ENCODE data around the gene TOX2.

Gene TOX2

GRCh38 chr20:43992885-43993284 lies 78.2 kb downstream of the TOX2 start:
- FAIRE-seq = no peak
- DNase-seq (ENCODE audit: insufficient read length, low spot score) = no peak

GRCh38 chr20:43993560-43993959 lies 78.9 kb downstream of the TOX2 start:
- FAIRE-seq (no peak), DNase-seq (ENCODE audit: insufficient read length, low spot score) (no peak)

DNA sequence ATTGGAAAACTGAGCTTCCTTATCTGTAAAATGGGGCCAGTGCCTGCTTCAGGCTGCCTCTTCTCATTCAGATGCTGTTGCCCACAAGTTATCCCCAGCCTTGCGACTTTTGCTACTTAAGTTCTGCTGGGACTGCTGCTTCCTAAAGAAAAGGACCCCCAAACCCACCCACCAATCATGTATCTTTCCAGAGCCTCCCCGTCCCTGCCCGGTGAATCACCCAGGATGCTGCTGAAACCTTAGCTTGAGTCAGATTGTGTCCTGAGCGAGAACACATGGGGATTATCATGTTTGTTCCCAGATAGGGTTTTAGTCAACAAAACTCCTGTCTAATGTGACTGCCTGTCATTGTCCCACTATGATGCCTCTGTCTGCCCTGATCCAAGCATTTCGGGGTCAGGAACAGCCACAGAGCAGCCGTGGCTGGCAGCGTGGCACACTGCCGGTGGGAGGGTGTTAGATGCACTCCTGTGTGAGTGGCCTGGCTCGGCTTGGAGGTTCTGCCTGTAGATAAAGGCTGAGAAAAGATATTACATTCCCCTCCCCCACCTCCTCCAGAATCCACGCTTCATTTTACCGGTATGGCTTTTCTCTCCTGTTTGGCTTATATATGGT lies 79.9 kb downstream of the TOX2 start:
- peak; percentile 69 for FAIRE-seq

DNA sequence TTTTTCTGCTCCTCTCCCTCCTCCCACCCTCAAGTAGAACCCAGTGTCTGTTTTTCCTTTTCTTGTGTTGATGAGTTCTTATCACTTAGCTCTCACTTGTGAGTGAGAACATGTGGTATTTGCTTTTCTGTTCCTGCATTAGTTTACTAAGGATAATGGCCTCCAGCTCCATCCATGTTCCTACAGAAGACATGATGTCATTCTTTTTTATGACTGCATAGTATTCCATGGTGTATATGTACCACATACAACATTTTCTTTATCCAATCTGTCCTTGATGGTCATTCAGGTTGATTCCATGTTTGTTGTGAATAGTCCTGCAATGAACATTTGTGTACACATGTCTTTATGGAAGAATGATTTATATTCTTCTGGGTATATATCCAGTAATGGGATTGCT lies 81.0 kb downstream of the TOX2 start:
- DNase-seq (ENCODE audit: insufficient read length, low spot score) (no peak), FAIRE-seq (peak; percentile 36)

More for the DNA sequence above, 79.9 kb downstream of the TOX2 start:
- peak; percentile 53 for DNase-seq (ENCODE audit: insufficient read length, low spot score)

GRCh38 chr20:43996240-43996930 lies 81.7 kb downstream of the TOX2 start:
- DNase-seq (ENCODE audit: insufficient read length, low spot score) (no peak), FAIRE-seq (peak; percentile 60)

- peak; percentile 74 for FAIRE-seq
- DNase-seq (ENCODE audit: insufficient read length, low spot score) = no peak
Measured at GRCh38 chr20:43999848-44000247, 85.2 kb downstream of the TOX2 start.

DNA sequence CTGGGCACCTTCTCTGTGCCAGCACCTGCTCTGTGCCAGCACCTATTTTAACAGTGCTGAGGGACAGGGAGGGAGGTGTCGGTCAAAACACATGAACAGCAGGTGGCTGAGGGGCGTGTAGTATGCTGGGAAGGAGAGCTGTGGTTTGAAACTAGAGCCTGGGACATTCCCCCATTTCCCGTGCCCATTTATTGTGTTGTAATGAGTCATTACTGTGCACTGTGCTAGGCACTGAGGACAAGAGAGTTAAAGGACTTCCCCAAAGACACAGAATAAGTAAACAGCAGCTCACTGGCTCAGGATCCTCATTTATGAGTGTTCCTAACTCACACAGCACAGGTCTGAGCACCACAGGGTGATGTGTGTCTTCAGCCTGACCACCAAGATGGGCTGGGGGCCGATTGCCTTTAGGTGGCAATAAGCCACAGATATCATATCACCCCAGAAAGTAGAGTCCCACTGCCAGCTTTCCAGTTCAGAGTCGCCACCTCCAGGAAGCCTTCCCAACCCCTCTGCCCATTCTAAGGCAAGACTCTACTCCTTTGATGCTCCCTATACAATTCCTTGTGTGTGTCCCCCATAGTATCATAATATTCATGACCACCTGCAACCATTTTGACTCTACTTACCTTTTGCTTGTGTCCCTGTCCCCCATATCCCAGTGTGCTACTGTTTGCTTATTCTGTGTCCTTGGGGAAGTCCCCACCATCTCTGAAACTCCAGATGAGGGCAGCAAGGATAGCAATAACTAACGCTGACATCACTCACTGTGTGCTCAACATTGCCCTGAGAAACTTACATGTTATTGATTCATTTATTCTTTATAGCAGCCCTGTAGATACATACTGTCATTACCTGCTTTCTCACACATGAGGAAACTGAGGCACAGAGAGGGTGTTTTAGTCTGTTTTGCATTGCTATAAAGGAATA lies 87.3 kb downstream of the TOX2 start:
- FAIRE-seq (peak; percentile 84), DNase-seq (ENCODE audit: insufficient read length, low spot score) (no peak)

- peak; percentile 44 for FAIRE-seq
Measured at GRCh38 chr20:44002861-44003260, 88.2 kb downstream of the TOX2 start.

GRCh38 chr20:44003609-44004008 lies 89.0 kb downstream of the TOX2 start:
- peak; percentile 63 for FAIRE-seq
- no peak for DNase-seq (ENCODE audit: insufficient read length, low spot score)

More at GRCh38 chr20:44002861-44003260, 88.2 kb downstream of the TOX2 start:
- DNase-seq (ENCODE audit: insufficient read length, low spot score) = no peak

DNA sequence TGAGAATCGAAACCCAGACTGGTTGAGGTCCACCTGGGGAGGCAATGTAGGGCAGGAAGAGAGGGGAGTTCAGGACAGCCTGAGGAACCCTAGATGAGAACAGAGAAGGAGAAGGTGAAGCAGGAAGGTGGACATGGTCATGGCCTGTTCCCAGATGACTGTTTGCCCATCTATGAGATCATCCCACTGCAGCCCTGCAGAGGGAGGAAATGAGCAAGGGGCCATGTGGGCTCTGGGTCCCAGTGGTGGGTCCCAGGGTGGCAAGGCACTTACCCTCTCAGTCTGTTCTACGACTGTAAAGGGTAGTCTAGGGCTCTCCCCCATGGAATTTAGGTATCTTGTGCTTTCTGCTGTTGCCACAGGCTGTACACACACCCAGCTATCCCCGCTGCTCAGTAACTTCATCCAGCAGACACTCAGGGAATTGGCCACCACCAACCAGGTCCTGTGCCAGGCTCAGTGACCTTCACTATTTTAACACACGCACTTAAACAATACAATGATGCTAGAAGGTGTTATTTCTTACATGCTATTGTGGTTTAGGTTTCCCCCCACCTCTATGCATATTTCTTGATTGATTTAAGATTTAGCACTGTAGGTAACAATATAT lies 89.8 kb downstream of the TOX2 start:
- no peak for DNase-seq (ENCODE audit: insufficient read length, low spot score)
- peak; percentile 62 for FAIRE-seq

- FAIRE-seq = no peak
- no peak for DNase-seq (ENCODE audit: insufficient read length, low spot score)
Measured at GRCh38 chr20:44005661-44006060, 91.0 kb downstream of the TOX2 start.

DNA sequence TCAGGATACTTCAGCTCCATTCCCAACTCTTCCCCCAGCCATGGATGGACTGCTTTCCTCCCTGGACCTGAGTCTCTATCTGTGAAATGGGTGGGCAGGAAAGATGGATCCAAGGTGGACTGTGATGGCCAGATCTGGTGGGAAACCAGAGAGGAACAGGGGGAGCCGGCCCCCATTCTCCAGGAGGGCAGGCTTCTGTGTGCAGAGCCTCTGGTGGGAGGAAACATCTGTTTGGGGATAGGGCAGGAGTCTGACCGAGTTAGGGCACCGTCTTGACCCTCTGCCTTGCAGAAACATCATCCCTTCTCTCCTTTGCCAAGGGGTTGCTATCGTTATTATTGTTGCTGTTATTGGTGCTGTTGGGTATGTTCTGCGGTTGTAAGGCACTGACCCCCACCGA lies 91.5 kb downstream of the TOX2 start:
- no peak for DNase-seq (ENCODE audit: insufficient read length, low spot score)

GRCh38 chr20:44006578-44006977 lies 91.9 kb downstream of the TOX2 start:
- peak; percentile 71 for FAIRE-seq
- DNase-seq (ENCODE audit: insufficient read length, low spot score) = no peak

More for the DNA sequence above, 91.5 kb downstream of the TOX2 start:
- no peak for FAIRE-seq

GRCh38 chr20:44008806-44009678 lies 94.4 kb downstream of the TOX2 start:
- FAIRE-seq = peak; percentile 89

DNA sequence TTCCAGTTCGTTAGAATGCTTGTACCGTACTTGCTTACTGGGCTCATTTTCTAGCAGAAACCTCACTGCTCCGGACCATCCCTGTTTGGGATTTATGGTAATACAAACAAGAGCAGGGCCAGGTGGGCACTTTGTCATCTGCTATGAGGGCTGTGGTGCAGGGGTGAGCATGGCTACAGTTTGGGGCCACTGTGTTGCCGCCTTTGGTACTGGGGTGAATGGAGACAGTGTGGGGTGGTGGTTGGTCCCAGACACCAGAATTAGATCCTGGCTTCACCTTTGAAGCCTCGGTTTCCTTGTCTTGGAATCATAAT lies 95.0 kb downstream of the TOX2 start:
- DNase-seq (ENCODE audit: insufficient read length, low spot score) = no peak
- no peak for FAIRE-seq

More at GRCh38 chr20:44008806-44009678, 94.4 kb downstream of the TOX2 start:
- no peak for DNase-seq (ENCODE audit: insufficient read length, low spot score)

DNA sequence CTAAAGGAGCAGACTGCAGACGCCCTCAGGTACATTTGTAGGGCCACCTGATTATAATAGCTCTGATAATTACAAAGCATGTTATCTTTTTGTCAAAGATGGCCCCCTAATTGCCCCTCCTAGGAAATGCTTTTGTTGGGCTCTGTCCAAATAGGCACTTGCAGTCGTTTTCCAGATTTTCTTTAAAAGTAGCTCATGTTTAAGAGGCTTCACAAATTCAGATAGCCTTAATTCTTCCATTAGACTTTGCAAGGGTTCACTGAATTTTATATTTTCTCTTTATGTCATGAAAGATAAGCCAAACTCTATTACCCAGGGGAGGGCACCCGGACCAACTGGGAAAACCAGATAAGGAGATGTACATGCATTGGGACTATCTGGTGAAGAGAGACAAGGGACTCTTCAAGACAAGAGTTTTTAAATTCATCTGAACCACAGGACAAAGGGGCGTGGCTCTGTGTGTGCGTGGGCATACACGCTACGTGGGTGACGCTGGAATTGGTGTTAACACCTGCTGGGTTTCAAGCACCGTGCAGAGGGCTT lies 95.6 kb downstream of the TOX2 start:
- DNase-seq (ENCODE audit: insufficient read length, low spot score) = no peak
- no peak for FAIRE-seq

DNA sequence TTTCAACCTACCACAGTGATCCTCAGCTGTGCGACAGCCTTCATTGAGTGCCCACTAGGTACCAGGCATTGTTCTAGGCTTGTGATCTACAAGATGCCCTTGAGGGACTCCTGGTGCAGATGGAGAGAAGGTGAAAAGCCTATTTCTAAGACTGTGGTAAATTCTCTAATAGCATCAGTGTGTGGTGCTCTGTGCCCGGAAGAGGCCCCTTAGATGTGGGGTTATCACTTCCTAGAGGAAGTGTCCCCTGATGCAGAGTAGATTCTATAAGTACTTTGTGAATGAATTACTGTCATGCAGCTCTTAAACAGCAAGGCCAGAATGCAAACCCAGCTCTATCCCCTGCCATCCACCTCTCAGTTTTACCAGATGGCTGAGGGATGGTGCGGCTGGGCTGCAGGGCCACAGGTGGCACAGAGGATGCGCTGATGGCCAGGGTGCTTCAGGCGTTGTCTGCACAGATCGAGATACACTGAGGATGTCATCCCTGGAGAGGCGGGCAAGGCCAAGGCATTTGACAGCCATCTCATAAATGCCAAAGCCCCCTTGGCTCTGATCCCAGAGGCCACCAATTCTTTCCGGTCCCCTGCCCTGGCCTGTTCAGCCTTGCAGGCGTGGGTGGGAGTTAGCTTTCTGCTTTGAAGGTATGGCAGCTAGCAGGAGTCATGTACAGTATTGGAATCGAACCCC lies 96.7 kb downstream of the TOX2 start:
- DNase-seq (ENCODE audit: insufficient read length, low spot score) (no peak), FAIRE-seq (peak; percentile 63)

GRCh38 chr20:44012466-44013226 lies 98.0 kb downstream of the TOX2 start:
- FAIRE-seq (peak; percentile 26), DNase-seq (ENCODE audit: insufficient read length, low spot score) (no peak)

All from HTR-8/SVneo (cell line).